HG03439 (cell line): Measurements from ENCODE around the gene PSIP1.
"Not testable (repeated sequence)": the region's sequence is repeated elsewhere in the genome, so short reads cannot be mapped to it uniquely, and the experiment has no call there.

Experiments
- ATAC-seq: cut with Tn5 transposase; IDR thresholded peaks from one replicate; pipeline ENCODE4 v1.9.1; 2021; ENCODE audit warnings: mild to moderate bottlenecking, moderate library complexity; ENCODE audit not compliant: unreplicated experiment

The PSIP1 gene

DNA sequence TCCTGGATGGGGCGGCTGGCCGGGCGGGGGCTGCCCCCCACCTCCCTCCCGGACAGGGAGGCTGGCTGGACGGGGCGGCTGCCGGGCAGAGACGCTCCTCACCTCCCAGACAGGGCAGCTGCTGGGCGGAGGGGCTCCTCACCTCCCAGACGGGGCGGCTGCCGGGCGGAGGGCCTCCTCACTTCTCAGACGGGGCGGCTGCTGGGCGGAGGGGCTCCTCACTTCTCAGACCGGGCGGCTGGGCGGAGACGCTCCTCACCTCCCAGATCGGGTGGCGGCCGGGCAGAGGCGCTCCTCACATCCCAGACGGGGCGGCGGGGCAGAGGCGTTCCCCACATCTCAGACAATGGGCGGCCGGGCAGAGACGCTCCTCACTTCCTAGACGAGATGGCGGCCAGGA is 68.5 kb downstream of the PSIP1 start:
- ATAC-seq, result not testable (repeated sequence)

DNA sequence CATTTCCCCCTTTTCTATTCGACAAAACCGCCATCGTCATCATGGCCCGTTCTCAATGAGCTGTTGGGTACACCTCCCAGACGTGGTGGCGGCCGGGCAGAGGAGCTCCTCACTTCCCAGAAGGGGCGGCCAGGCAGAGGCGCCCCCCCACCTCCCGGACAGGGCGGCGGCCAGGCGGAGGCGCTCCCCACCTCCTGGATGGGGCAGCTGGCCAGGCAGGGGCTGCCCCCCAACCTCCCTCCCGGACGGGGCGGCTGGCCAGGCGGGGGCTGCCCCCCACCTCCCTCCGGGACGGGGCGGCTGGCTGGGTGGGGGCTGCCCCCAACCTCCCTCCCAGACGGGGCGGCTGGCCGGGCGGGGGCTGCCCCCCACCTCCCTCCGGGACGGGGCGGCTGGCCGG is 68.9 kb downstream of the PSIP1 start:
- ATAC-seq, result not testable (repeated sequence)

DNA sequence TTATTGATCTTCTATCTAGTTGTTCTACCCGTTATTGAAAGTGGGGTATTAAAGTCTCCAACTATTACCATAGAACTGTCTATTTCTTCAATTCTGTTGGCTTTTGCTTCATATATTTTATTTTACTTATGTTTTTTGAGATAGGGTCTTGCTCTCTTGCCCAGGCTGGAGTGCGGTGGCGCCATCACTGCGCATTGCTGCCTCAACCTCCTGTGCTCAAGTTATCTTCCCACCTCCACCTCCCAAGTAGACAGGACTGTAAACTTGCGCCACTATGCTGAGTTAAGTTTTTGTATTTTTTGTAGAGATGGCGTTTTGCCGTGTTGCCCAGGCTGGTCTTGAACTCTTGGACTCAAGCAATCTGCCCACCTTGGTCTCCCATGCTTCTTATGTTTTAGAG is 71.9 kb downstream of the PSIP1 start:
- no peak for ATAC-seq

DNA sequence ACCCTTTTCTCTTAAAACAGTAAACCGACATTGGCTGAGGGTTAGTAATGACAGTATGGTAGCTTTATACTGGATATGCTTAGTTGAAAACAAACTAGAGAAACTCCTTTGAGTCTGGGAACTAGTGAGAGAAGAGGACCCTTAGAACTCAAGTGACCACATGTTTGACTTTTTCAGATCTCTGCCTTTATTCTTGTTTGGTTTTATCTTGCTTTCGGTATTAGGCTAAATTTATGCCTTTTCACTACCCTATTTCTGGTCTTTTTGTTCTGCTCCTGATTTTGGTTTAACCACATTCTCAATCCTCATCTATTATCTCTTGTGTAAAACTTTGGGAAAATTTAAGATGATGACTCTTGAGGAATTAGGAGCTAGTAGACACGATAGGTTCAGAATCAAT is 77.1 kb downstream of the PSIP1 start:
- ATAC-seq, result no peak

DNA sequence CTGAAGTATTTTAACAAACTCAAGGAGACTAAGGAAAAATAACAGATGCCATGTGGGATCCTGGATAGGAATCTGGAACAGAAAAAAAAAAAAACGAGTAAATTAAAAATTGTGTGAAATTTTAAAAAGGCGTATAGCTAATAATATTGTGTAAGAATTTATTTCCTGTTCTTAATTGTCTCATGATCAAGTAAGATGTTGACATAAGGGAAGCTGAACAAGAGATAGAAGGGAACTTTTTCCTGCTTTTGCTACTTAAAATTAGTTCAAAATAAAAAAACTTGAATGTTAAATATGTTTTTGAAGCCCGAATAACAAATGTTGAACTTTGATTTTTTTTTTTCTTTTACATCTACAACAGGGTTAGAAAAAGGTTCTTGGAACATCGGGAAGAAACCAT is 77.6 kb downstream of the PSIP1 start:
- ATAC-seq, result no peak

DNA sequence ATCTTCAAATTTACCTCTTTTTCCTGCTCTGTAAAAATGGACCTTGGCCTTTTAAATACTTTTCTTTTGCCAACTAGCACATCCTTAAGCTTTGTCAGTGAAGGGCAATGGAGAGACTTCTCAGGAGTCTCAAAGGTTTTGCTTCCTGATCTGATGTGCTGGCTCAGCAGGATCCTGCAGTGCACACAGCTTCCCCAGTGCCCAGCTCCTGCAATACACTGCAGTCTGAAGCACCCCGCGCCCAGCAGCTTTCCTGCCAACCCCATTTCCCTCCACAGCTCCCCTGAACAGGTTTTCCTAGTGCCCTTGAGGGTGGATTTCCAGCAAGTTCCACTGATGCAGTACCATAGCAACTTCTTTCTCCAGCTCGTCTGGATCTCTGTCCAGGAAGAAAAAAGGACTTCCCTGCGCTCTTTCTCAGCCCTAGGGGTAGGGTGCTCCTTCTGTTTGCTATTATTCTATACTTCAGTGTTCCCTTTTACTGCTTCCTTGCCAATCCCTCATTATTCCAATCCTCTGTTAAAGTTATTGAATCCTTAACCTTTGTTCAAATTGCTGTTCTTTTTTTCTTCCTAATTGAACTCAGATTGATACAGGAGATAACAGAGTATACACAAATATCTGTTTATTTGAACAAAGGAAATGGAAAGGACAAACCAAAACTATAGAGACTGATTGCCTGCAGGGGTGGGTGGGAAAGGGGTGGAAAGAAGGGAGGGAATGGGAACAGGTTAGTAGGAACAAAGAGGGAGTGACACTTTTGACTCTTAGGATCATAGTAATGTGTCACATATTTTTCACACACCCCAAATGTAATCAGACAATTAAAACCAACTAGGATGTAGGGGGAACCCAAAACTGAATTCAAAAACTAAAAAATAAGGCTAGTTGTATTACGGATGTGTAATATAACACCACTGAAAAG is 79.6 kb downstream of the PSIP1 start:
- no peak for ATAC-seq

DNA sequence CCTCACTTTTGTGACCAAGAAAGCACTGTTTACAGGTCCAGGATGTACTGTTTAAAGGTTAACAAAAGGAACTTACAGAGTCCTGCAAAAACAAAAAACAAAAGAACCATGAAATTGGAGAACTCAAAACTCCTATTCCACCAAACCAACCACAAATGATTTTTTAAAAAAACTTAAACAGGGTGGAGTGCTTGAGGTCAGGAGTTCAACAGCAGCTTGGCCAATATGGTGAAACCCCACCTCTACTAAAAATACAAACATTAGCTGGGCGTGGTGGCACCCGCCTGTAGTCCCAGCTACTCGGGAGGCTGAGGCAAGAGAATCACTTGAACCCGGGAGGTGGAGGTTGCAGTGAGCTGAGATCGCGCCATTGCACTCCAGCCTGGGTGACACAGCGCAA is 83.1 kb downstream of the PSIP1 start:
- not testable (repeated sequence) for ATAC-seq

DNA sequence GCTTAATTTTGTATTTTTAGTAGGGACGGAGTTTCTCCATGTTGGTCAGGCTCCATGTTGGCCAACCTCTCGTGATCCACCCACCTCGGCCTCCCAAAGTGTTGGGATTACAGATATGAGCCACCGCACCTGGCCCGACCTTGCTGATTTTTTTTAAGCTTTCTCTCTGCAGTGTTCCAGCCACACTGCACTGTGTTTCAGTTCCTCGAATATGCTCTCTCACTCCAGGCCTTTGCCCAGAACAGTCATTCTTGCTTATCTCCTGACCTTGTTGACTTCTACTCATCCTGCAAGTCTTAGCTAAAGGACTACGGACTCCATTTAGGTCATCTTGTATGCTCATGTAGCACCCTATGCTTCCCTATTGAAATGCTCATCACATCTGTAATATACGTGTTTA is 84.8 kb downstream of the PSIP1 start:
- no peak for ATAC-seq

DNA sequence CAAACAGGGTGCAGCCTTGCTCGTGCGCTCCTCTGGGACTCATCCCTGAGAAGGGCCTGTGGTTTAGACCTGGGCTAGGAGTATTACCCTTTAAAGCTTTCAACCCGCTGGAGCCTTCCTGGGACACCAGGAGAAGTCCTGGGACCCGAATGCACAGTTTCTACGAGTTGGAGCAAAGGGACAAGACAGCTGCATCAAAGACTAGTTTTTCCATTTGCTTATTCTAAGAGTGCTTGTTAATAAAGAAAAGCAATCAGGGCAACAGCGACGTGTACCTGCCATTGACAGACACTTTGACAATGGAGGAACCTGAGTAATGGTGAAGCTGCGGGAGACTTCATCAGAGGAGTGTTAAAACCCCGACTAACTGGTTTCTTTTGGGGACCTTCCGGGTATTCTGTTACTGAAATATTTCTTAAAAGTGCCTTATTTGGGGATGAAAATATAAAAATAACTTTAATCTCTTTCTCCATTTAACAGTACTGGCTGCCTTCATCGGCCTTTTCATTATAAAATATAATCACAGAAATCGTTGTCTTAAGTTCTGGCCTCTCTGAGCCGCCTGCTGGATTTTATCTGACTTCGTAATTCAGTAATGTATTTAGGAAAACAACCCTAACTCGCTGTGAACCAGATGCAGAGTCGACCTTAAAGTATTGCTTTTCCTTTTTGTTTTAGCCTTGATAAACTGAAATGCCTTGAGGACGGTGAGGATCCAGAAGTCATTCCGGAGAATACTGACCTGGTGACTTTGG is 87.4 kb downstream of the PSIP1 start:
- ATAC-seq, result no peak

DNA sequence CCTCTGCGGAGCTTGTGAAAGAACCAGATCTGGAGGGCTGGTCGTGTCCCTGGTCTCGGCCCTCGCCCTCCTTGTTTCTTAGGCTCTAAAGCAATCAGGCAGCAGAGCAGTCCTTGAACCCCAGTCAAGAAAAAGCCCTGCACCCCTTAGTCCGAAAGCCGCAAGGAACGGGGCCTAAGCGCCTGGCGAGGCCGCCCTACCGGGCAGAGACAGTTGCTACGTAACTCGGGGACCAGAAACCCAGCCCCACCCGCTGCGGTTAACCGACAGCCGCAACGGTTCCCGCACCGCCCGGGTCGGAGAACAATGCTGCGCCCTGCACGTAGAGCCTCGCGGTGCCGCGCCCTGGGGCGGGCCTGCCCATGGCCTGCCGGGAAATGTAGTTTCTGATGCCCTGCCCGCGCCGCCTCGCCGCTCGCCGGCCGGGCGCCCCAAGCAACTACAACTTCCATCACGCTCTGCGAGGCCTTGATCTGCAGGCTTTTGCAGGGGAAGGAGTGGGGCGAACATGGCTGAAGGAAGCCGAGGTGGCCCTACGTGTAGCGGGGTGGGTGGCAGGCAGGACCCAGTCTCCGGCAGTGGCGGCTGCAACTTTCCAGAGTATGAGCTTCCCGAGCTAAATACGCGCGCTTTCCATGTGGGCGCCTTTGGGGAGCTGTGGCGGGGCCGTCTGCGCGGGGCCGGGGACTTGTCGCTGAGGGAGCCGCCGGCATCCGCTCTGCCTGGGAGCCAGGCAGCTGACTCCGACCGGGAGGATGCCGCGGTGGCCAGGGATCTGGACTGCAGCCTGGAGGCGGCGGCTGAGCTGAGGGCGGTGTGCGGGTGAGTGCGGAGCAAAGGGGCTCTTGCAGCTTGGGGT is 88.2 kb downstream of the PSIP1 start, which contains the start of gene SNAPC3:
TSS of gene SNAPC3 (plus strand) at position 505 of the 859 bp plus-strand sequence. CDS start at position 509, 4 bp downstream.
- peak; percentile 99 for ATAC-seq

DNA sequence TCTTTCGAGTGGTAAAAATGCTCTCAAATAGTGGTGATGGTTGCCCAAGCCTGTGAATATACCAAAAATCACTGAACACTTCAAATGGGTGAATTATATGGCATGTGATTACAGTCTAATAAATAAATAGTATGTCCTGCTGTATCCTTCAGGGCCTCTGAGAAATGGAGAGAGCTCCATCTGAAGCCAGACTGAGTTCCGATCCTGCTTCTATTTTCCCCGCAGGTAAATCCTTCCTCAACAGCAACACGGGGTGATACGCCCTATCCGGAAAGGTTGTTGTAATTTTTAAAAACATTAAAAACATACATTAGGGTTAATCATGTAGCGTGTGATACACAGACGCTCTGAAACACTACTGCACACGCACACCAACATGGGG is 88.8 kb downstream of the PSIP1 start:
- ATAC-seq, result no peak

DNA sequence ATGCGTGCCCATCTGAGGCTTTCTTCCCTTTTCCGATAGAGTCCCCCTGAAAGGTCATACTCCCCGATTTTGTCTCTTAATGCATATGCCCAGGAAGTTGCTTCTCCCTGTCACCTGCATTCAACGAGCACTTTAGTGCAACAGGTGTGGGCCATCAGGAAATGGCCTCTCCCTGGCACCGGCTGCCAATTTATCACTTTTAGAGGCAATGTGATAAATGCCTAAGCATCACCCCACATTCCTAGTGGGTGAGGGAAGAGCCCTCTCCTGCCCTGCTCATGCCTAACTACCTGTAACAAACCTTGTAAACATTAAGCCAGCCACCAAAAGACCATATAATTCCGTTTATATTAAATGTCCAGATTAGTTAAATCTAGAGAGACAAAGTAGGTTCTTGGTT is 89.2 kb downstream of the PSIP1 start:
- ATAC-seq, result no peak

DNA sequence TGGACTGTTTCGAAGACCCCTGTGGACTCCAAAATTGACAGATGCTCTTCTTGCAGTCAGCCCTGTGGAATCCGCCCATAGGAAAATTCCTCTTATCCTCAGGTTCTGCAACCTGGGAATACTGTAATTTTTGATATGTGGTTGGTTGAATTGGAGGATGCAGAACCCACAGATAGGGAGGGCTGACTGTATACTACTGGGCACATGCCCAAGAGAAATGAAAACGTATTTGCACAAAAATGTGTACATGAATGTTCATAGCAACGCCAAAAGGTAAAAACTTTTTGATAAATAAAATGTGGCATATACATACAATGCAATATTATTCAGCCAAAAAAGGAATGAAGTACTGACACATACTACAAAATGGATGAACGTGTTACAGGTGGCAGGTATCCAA is 90.0 kb downstream of the PSIP1 start:
- no peak for ATAC-seq

DNA sequence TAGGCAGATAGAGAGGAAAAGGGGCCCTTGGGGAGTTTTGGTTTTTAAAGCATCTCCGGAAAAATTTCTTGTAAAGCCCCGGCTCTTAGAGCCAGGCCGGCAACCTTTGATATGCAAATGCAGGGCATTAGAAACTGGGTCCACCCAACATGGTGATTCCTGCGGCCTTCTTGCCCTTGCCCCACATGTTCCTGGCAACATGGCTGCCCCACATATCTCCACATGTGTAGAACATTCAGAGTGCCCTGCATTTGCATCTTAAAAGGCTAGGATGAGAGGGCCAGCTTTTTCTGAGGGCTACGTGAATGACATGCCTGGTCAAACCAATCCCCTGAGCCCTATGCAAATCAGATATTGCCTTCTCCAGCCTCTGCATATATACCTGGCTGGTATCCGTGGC is 93.1 kb downstream of the PSIP1 start:
- ATAC-seq, result no peak

DNA sequence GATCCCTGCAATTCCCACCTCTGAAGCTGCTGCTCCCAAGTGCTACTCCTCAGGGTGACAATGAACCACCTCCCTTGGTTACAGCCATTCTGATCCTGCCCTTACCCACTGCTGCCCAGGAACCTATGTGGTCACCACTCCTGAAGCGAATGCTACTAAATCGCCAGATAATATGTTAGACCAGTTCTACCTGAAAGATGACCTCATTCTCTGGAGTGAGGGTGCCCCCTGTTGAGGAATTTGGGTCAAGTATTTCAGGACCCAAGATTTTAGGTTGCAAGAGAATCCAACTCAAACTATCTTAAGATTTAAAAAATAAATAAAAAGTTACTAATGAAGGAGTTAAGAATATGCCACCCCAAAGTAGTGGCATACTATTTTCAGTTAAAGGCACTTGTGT is 93.9 kb downstream of the PSIP1 start:
- ATAC-seq, result no peak
